ENCODE results near the gene SLITRK3.

- no peak for TF ChIP-seq CTCF (IDR thresholded peaks at IDR 0.05 in 8 of 11, conservative IDR thresholded peaks at IDR 0.05 in 3 of 11)
- no peak for TF ChIP-seq POLR2A (IDR thresholded peaks at IDR 0.05)
- TF ChIP-seq POLR2AphosphoS5 (IDR thresholded peaks at IDR 0.05), result no peak
Observed at GRCh38 chr3:165211721-165212120, 15.5 kb upstream of the SLITRK3 start.
